Stimulated activated CD4-positive, alpha-beta T cell treated with anti-CD3 and anti-CD28 coated beads, TNF-alpha, amount 100 ng/mL, for 1 hour (primary cell): Measurements from ENCODE around the gene RNPS1.

ENCODE experiments used
- DNase-seq, 3 donors: peaks; one replicate each; pipeline ENCODE4 v3.0.0-alpha.2; 2020; ENCODE audit warnings: low read depth in 3 of 3, low spot score in 1 of 3

Gene RNPS1

GRCh38 chr16:2214719-2214968 lies 53.3 kb downstream of the RNPS1 start, which contains the start of gene PGP:
Gene PGP (minus strand): TSS chr16:2214840. CDS start chr16:2214777, 63 bp downstream.
- no peak for DNase-seq

- no peak for DNase-seq
These were observed 53.9 kb downstream of the RNPS1 start for GRCh38 chr16:2213817-2214718.

- DNase-seq: no peak
These were observed 55.3 kb downstream of the RNPS1 start for GRCh38 chr16:2212362-2213324.

GRCh38 chr16:2211923-2212347 lies 56.0 kb downstream of the RNPS1 start:
- no peak for DNase-seq

GRCh38 chr16:2210386-2211365 lies 57.2 kb downstream of the RNPS1 start, which contains the start of gene BRICD5:
Gene BRICD5 (minus strand): TSS chr16:2210863. CDS start chr16:2210833, 30 bp downstream.
- no peak for DNase-seq

- no peak for DNase-seq
These were observed 58.0 kb downstream of the RNPS1 start for GRCh38 chr16:2210009-2210332.

GRCh38 chr16:2209258-2210008 lies 58.5 kb downstream of the RNPS1 start:
- no peak for DNase-seq

- no peak for DNase-seq
These were observed 59.2 kb downstream of the RNPS1 start for GRCh38 chr16:2208772-2209171.

GRCh38 chr16:2208308-2208707 lies 59.6 kb downstream of the RNPS1 start:
- no peak for DNase-seq

- no peak for DNase-seq
These were observed 60.1 kb downstream of the RNPS1 start for GRCh38 chr16:2207872-2208271.

GRCh38 chr16:2206780-2207433 lies 61.0 kb downstream of the RNPS1 start:
- DNase-seq: no peak

GRCh38 chr16:2206420-2206779 lies 61.5 kb downstream of the RNPS1 start:
- DNase-seq: no peak

GRCh38 chr16:2205967-2206313 lies 62.0 kb downstream of the RNPS1 start:
- no peak for DNase-seq

GRCh38 chr16:2205104-2205966 lies 62.6 kb downstream of the RNPS1 start, which contains the start of gene MLST8:
Gene MLST8 (plus strand): TSS chr16:2205454. CDS start chr16:2206086, 632 bp downstream.
- peak; percentile 79 to 87 (median 86) for DNase-seq

- DNase-seq: no peak
These were observed 63.4 kb downstream of the RNPS1 start for GRCh38 chr16:2204416-2205103.
